HepG2 (cell line): ENCODE data around the gene DDI2. TPM values are rescaled to one million over a fixed set of nuclear protein-coding genes. Genes with fewer than 3 reads are reported as not detected.
A peak's percentile ranks its signal among the peaks of the same experiment; 100 is the strongest.
"Not testable (repeated sequence)": the region's sequence is repeated elsewhere in the genome, so short reads cannot be mapped to it uniquely, and the experiment has no call there.

Experiments
- EP300 ChIP-seq, 3 experiments: sonication (generic) in 1 of 3; formaldehyde crosslinking in 1 of 3; IDR thresholded peaks; 2 replicates each; pipeline versions ENCODE4 v1.5.1 to v1.6.1; 2011 to 2020; ENCODE audit warnings: low read depth in 2 of 3, low read length in 2 of 3, borderline replicate concordance in 1 of 3, improper control_type of control experiment in 1 of 3, mild to moderate bottlenecking in 1 of 3, missing genetic modification reagents in 1 of 3, moderate library complexity in 1 of 3
- SIN3A ChIP-seq: IDR thresholded peaks from 2 replicates; pipeline ENCODE4 v1.6.1; 2011; ENCODE audit warnings: low read depth, mild to moderate bottlenecking, control low read depth, low read length, borderline replicate concordance
- ZC3H13 ChIP-seq: sonication (generic); formaldehyde crosslinking; IDR thresholded peaks from 2 replicates; pipeline ENCODE4 v1.8.1; 2023; ENCODE audit warnings: mild to moderate bottlenecking, missing genetic modification reagents, moderate library complexity
- ZNF709 ChIP-seq: sonication (generic); formaldehyde crosslinking; IDR thresholded peaks from 2 replicates; pipeline ENCODE4 v1.5.0; 2020; ENCODE audit warnings: mild to moderate bottlenecking, missing genetic modification reagents
- polyA plus RNA-seq, 8 experiments: library from polyadenylated mRNA; depleted of rRNA in 3 of 8; stranded (reverse) in 7 of 8; unstranded in 1 of 8; fragments of >200 nt; fragmentation: Illumina TruSeq in 4 of 8; extraction: Trizol in 4 of 8; gene quantifications; 2 replicates each; pipeline versions ENCODE4 v1.2.1 to v1.2.3, GENCODE V29; 2011 to 2016; ENCODE audit warnings: low read depth in 4 of 8, missing spikeins in 1 of 8, mixed read lengths in 1 of 8; ENCODE audit not compliant: insufficient read depth in 1 of 8
- total RNA-seq, 5 experiments: library from RNA; depleted of rRNA; stranded (reverse); fragments of >200 nt; fragmentation: Illumina TruSeq; extraction: Trizol; gene quantifications; 2 replicates each; pipeline ENCODE4 v1.2.3, GENCODE V29; 2016; ENCODE audit warnings: low read depth in 1 of 5
- TF ChIP-seq, protein P1 (sequence below): sonication (generic); formaldehyde crosslinking; IDR thresholded peaks from 2 replicates; pipeline ENCODE4 v1.8.0; 2022; ENCODE audit warnings: mild to moderate bottlenecking, missing genetic modification reagents; ENCODE audit not compliant: insufficient replicate concordance
- TF ChIP-seq, protein P2 (sequence below): IDR thresholded peaks from 2 replicates; pipeline ENCODE4 v1.6.1; 2016; ENCODE audit warnings: low read depth, missing genetic modification reagents, missing compliant biosample characterization
- TF ChIP-seq, protein P3 (sequence below): sonication (generic); formaldehyde crosslinking; IDR thresholded peaks from one replicate; pipeline ENCODE4 v1.5.1; 2020; ENCODE audit warnings: mild to moderate bottlenecking, missing genetic modification reagents; ENCODE audit errors: not compliant biosample characterization

Gene DDI2
- total and polyA plus RNA-seq, 2 of the 13 experiments (the other 11 are each of a cell fraction or from before 2014, with no cell fraction given): 8.5 to 25.7 TPM

DNA sequence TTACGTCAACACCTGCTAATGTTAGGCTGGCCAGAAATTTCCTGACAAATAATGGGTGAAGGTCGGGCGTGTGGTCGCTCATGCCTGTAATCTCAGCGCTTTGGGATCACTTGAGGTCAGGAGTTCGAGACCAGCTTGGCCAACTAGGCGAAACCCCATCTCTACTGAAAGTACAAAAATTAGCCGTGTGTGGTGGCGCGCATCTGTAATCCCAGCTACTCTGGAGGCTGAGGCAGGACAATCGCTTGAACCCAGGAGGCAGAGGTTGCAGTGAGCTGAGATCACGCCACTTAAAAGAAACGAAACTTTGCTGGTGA, 13.3 kb upstream of the DDI2 start (continued):
- TF ChIP-seq, protein P1, sequence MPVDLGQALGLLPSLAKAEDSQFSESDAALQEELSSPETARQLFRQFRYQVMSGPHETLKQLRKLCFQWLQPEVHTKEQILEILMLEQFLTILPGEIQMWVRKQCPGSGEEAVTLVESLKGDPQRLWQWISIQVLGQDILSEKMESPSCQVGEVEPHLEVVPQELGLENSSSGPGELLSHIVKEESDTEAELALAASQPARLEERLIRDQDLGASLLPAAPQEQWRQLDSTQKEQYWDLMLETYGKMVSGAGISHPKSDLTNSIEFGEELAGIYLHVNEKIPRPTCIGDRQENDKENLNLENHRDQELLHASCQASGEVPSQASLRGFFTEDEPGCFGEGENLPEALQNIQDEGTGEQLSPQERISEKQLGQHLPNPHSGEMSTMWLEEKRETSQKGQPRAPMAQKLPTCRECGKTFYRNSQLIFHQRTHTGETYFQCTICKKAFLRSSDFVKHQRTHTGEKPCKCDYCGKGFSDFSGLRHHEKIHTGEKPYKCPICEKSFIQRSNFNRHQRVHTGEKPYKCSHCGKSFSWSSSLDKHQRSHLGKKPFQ: peak; percentile 2
- TF ChIP-seq, protein P2, sequence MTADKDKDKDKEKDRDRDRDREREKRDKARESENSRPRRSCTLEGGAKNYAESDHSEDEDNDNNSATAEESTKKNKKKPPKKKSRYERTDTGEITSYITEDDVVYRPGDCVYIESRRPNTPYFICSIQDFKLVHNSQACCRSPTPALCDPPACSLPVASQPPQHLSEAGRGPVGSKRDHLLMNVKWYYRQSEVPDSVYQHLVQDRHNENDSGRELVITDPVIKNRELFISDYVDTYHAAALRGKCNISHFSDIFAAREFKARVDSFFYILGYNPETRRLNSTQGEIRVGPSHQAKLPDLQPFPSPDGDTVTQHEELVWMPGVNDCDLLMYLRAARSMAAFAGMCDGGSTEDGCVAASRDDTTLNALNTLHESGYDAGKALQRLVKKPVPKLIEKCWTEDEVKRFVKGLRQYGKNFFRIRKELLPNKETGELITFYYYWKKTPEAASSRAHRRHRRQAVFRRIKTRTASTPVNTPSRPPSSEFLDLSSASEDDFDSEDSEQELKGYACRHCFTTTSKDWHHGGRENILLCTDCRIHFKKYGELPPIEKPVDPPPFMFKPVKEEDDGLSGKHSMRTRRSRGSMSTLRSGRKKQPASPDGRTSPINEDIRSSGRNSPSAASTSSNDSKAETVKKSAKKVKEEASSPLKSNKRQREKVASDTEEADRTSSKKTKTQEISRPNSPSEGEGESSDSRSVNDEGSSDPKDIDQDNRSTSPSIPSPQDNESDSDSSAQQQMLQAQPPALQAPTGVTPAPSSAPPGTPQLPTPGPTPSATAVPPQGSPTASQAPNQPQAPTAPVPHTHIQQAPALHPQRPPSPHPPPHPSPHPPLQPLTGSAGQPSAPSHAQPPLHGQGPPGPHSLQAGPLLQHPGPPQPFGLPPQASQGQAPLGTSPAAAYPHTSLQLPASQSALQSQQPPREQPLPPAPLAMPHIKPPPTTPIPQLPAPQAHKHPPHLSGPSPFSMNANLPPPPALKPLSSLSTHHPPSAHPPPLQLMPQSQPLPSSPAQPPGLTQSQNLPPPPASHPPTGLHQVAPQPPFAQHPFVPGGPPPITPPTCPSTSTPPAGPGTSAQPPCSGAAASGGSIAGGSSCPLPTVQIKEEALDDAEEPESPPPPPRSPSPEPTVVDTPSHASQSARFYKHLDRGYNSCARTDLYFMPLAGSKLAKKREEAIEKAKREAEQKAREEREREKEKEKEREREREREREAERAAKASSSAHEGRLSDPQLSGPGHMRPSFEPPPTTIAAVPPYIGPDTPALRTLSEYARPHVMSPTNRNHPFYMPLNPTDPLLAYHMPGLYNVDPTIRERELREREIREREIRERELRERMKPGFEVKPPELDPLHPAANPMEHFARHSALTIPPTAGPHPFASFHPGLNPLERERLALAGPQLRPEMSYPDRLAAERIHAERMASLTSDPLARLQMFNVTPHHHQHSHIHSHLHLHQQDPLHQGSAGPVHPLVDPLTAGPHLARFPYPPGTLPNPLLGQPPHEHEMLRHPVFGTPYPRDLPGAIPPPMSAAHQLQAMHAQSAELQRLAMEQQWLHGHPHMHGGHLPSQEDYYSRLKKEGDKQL: 0 out of 2 replicates have a peak, but pooled peaks have one; percentile 8
- TF ChIP-seq, protein P3, sequence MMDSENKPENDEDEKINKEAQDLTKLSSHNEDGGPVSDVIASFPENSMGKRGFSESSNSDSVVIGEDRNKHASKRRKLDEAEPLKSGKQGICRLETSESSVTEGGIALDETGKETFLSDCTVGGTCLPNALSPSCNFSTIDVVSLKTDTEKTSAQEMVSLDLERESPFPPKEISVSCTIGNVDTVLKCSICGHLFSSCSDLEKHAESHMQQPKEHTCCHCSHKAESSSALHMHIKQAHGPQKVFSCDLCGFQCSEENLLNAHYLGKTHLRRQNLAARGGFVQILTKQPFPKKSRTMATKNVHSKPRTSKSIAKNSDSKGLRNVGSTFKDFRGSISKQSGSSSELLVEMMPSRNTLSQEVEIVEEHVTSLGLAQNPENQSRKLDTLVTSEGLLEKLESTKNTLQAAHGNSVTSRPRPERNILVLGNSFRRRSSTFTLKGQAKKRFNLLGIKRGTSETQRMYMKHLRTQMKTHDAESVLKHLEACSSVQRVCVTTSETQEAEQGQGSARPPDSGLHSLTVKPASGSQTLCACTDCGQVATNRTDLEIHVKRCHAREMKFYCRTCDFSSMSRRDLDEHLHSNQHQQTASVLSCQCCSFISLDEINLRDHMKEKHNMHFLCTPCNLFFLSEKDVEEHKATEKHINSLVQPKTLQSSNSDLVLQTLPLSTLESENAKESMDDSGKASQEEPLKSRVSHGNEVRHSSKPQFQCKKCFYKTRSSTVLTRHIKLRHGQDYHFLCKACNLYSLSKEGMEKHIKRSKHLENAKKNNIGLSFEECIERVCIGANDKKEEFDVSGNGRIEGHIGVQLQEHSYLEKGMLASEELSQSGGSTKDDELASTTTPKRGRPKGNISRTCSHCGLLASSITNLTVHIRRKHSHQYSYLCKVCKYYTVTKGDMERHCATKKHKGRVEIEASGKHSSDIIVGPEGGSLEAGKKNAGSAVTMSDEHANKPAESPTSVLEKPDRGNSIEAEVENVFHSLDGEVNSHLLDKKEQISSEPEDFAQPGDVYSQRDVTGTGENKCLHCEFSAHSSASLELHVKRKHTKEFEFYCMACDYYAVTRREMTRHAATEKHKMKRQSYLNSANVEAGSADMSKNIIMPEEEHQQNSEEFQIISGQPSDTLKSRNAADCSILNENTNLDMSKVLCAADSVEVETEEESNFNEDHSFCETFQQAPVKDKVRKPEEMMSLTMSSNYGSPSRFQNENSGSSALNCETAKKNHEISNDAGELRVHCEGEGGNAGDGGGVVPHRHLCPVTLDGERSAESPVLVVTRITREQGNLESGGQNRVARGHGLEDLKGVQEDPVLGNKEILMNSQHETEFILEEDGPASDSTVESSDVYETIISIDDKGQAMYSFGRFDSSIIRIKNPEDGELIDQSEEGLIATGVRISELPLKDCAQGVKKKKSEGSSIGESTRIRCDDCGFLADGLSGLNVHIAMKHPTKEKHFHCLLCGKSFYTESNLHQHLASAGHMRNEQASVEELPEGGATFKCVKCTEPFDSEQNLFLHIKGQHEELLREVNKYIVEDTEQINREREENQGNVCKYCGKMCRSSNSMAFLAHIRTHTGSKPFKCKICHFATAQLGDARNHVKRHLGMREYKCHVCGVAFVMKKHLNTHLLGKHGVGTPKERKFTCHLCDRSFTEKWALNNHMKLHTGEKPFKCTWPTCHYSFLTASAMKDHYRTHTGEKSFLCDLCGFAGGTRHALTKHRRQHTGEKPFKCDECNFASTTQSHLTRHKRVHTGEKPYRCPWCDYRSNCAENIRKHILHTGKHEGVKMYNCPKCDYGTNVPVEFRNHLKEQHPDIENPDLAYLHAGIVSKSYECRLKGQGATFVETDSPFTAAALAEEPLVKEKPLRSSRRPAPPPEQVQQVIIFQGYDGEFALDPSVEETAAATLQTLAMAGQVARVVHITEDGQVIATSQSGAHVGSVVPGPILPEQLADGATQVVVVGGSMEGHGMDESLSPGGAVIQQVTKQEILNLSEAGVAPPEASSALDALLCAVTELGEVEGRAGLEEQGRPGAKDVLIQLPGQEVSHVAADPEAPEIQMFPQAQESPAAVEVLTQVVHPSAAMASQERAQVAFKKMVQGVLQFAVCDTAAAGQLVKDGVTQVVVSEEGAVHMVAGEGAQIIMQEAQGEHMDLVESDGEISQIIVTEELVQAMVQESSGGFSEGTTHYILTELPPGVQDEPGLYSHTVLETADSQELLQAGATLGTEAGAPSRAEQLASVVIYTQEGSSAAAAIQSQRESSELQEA (CRISPR knock-in tag): peak; percentile 8
- TF ChIP-seq SIN3A (peak; percentile 14; the same call in 1 of the 2 replicates), EP300 (CRISPR knock-in tag; IDR thresholded peaks at IDR 0.05; ENCODE audit: borderline replicate concordance) (0 out of 2 replicates have a peak, but pooled peaks have one; percentile 3), ZC3H13 (CRISPR knock-in tag) (0 out of 2 replicates have a peak, but pooled peaks have one; percentile 31), ZNF709 (CRISPR knock-in tag) (peak; percentile 6; the same call in 1 of the 2 replicates)
- TF ChIP-seq EP300 (IDR thresholded peaks at IDR 0.05; ENCODE audit: low read depth in 2 of 2, low read length in 2 of 2): not testable (repeated sequence)
